GM19372 (cell line): ENCODE measurements around the gene DCAF8.

Source experiments
- ATAC-seq: cut with Tn5 transposase; IDR thresholded peaks from one replicate; pipeline ENCODE4 v1.9.1; 2021; ENCODE audit warnings: mild to moderate bottlenecking, low read depth, moderate library complexity; ENCODE audit not compliant: unreplicated experiment

Gene DCAF8

DNA sequence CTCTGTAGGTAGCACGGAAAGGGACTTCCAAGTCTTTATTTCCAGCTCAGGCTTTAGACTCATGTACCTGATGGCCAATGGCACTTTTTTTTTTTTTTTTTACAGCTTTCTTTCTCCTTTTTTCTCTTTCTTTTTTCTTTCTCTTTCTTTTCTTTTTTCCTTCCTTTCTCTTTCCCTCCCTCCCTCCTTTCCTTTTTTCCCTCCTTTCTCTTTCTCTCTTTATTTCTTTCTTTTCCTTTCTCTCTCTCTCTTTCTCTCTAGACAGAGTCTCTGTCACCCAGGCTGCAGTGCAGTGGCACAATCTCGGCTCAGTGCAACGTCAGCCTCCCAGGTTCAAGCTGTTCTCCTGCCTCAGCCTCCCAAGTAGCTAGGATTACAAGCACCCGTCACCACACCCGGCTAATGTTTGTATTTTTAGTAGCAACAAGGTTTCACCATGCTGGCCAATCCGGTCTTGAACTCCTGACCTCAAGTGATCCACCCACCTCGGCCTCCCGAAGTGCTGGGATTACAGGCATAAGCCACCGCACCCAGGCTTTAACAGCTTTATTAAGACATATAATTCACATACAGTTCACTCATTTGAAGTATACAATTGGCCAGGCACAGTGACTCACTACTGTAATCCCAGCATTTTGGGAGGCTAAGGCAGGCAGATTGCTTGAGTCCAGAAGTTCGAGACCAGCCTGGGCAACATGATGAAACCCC lies 5.1 kb upstream of the DCAF8 start:
- ATAC-seq, result no peak

DNA sequence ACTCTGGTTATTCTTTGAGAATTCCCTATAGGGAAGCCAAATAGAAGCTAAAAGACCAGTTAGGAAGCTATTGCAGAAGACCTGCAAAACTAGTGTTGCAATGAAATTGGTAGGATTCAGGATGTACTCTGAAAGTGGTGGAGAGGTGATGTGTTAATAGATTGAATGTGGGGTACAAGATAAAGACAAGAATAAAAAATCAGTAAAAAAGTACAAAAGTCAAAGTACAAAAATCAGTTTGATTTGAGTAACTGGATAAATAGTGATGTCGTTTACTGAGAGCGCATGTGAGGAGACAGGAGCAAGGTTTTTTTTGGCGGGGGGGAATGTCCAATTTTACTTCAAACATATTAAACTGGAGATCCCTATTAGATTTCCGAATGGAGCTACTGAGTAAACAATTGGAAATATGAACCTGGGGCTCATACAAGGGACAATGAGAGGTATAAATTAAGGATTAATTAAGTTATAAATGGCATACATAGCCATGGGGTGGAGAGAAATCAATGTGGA lies 2.5 kb upstream of the DCAF8 start:
- no peak for ATAC-seq

DNA sequence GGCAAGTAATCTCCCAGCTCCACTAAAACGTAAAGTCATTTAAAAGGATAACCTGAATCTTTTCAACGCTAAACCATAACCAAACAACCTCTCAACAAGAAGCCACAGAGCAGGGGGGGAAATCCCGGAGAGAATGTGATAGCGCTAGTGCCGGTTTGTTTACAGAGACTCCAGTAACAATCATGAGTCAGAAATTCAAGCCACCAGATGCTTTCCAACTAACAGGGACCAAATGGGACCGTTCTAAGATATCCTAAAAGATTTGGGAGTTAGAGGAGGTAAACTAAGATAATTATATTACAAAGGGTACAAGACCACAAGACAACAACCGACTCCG lies 825 bp downstream of the DCAF8 start:
- ATAC-seq, result no peak

DNA sequence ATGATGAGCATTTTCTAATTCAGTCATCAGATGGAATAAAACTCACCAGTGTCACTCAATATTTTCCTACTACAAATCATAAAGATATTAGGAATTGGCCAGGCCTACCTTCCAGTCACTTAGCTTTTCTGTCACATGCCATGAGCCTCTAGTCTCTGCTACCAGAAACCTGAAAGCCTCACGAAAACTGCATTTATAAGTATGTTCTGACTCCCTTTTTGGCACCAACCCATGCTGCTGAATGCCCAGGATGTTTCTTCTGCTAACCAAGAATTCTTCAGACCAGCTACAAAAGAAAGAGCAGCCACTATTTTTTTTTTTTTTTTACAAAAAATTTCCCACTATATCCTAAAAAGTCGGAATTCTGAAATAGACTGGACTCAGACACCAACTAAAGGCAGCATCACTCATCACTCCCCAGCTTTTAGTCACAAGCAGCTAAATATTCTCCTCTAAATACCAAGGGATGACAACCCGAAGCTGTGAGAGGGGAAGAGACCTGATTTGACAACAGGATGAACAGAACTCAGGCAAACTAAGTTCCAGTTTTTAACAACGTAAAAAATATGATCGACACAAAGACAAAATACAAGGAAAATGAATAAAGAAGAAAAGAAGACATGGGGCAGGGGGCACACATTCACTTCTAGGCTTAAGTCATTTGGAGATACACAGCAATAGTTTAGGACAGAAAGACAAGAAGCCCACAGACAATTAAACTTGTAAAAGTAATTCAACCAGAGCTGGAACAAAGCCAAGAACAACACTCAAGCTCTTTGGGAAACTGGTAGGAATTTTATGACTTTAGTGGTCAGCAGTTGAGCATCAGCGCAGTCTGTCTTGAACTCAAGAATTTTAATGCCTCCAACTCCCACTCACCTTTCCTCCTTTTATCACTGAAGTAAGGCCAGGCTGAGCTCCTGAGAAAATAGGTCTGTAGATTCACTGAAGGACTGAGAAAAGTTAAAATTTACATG lies 1.7 kb downstream of the DCAF8 start:
- no peak for ATAC-seq

DNA sequence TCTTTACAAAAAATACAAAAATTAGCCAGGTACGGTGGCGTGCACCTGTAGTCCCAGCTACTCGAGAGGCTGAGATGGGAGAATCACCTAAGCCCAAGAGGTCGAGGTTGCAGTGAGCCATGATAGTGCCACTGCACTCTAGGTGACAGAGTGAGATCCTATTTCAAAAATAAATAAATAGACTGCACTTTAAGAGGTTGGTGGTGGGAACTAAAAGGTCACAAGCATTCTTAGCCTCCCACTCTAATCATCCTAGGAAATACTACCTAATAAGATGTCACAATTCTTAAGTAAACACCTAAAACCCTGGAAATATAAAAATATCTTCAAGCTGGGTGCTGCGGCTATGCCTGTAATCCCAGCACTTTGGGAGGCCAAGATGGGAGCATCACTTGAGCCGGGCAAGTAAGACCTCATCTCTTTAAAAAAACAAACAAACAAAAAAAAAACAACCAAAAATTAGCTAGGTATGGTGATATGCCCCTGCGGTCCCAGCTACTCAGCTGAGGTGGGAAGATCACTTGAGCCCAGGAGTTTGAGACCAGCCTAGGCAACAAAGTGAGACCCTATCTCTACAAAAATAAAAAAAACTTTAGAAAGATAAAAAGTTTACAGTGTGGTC lies 4.1 kb downstream of the DCAF8 start:
- ATAC-seq, result no peak

DNA sequence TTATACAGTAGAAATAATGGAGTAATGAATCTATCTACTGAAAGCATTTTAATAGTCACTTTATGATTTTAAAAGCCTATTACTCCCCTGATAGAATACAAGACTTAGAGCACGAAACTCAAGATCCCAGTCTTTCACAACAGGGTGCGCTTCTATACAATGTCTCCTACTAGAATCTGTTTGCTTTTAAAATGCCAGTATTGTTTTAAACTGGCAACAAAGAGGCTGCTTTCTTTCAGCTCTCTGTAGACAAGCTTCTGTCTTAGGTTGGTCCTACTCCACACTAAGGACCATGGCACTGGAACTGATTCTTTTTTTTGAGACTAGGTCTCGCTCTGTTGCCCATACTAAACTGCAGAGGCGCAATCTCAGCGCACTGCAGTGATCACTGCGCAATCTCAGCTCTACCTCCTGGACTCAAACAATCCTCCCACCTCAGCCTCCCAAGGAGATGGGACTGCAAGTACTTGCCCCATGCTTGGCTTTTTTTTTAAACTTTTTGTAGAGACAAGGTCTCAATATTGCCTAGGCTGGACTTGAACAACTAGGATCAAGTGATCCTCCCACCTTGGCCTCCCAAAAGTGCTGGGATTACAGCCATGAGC lies 4.8 kb downstream of the DCAF8 start:
- no peak for ATAC-seq

DNA sequence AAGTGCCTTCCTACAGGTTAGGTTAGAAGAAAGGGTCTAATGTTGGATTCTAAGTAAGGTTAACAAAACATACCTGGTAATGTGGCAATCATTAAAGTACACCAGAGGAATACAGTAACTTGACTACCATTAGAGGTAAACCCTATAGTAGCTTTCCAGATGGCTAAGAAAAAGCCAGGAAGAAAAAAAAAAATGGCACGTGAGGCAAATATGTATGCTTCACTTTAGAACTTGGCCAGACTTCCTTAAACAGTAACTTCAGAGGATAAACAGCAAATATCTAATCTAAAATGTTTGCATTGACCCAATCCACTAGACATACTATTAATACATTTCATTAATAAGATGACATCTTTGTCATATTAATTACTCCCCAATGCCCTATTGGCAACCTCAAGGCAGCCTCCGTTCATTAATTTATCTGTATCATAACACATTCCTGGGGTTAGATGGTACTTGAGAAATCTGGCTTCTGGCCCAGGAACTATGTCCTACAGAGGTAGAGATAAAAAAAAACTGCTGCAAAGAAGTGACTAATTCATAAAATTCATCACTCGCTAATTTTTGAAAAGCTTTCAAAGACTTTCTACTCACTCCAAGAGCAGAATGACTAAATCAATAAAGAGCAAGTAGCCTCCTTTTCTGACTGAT lies 5.8 kb downstream of the DCAF8 start:
- ATAC-seq, result no peak

DNA sequence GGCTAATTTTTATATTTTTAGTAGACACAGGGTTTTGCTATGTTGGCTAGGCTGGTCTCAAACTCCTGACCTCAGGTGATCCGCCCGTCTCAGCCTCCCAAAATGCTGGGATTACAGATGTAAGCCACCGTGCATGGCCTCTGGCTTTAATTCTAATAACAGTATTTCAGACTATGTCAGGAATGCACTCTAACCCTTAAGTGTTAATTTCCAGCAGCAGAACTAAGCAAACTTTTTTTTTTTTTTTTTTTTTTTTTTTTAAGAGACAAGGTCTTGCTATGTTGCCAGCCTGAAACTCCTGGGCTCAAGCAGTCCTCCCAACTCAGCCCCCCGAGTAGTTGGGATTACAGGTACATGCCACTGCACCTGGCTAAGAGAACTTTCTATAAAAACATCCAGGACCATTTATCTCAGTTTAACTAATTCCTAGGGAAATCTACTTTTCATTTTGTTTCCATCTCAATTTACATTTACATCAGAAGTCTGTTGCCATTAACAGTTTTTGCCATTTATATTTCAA lies 6.5 kb downstream of the DCAF8 start:
- ATAC-seq, result no peak

DNA sequence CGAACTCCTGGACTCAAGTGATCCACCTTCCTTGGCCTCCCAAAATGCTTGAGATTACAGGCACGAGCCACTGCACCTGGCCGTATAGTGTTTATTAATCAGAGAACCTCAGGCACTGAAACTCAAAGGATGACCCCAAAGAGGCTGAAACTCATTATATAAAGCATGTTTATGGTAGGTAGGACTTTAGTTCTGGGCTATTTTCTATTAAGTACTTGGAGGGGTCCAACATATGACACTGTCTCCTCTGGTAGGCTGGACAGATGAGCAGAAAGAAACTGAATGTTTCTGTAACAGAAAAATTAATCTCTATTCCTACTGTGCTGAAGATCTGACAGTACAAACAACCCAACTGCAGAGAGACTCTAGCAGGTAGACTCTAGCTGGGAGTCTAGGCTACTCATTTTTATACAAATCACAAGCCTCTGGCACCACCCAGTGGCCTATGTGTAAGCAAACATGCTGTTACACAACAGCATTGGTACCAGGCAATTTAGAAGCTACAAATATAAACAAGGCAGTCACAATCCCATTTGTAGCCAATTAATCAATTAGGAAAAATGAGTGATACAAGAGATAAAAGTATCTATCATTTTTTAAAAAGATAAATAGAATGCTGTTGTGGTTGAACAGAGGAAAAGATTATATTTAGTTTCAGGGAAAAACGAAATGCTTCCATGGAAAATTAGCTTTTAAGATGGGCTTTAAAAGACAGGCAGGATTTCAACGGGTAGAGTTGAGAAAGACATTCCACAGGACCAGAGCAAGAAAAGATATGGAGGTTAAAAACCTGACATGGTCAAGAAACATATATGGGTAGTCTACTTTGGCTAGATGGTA lies 10.4 kb downstream of the DCAF8 start:
- peak; percentile 68 for ATAC-seq

DNA sequence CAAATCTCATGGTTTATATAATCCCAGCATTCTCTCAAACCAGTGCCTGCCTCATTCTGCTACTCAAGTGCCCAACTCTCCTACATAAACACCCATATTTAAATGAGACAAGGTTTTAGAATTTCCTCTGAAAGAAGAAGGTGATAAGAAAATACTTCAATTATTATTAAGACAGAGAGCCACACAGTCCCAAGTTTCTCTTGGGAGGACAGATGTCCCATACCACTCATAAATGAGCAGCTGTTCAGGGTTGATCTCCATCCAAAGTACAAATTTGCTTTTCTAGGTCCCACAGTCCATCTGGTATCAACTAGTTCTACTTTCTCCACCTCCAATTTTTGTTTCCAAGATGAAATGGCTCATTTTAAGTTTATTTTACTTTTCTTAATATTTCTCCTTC lies 11.3 kb downstream of the DCAF8 start:
- ATAC-seq, result no peak

DNA sequence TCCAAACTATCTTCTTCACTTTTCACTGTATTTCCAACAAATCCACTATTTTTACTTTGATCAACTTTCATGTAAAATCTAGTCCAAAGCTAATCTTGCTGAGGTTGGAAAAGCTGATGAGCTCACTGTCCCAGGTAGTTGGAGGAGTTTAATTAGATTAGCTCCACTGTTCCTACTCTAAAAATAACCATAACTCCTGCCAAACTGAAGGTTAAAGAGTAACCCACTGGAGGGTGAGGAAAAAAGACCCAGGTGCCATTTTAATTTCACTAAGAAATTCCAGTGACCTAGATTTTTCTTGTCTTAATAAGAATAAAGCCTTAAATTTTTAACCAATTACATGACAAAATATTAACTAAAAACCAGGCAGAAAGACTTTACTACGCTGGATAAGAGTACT lies 15.3 kb downstream of the DCAF8 start:
- no peak for ATAC-seq

DNA sequence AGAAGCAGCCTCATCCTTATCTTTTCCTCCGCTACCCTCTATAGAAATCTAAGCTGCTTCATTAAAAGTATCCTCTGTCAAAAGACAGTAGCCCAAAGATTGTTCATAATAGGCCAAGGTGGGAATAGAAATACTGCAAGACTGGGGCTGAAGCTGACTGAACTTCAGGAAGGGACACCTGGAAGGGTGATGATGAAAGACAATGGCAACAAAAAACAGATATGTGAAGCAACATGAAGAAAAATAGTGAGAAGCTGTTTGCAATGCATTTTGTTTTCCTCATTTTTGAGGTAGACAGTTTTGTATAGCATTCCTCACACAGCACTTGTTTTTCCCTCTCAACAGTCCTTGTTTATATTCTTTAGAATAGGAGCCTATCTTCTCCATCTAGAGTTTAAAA lies 16.9 kb downstream of the DCAF8 start:
- no peak for ATAC-seq

DNA sequence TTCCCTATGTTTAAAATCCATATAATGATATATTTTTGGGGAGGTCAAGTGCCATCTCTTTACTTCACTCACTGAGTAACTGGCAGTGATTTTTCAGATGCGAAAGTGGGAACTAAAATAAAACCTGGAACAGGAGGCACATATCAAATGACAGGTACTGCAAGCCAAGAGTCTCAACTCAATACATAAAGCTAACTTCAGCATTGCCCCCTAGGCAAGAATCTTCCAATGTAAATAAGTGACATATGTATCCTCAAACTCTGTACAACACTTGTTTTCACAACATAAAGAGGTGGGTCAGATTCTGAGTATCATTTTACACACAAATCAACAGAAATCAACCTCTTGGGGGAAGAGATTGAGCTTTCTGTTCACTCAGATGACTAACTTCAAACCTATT lies 18.1 kb downstream of the DCAF8 start:
- no peak for ATAC-seq

DNA sequence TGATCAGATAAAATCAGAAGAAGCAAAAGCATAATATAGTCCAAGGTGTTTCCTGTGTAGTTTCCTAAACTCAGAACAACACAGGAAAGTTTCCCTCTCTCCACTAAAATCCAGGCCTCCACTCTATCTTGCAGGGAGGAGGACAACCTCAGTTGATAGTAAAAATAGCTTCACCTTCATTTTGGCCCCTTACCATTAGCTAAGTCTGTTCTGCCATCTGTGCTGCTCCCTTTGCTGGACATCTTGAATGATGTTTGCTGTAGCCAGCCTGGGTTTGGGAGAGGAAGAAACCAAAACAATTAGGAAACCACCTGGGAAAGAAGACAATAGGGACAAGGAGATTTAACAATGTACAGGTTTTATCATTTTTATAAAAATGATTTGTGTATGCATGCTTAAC lies 18.6 kb downstream of the DCAF8 start:
- no peak for ATAC-seq

DNA sequence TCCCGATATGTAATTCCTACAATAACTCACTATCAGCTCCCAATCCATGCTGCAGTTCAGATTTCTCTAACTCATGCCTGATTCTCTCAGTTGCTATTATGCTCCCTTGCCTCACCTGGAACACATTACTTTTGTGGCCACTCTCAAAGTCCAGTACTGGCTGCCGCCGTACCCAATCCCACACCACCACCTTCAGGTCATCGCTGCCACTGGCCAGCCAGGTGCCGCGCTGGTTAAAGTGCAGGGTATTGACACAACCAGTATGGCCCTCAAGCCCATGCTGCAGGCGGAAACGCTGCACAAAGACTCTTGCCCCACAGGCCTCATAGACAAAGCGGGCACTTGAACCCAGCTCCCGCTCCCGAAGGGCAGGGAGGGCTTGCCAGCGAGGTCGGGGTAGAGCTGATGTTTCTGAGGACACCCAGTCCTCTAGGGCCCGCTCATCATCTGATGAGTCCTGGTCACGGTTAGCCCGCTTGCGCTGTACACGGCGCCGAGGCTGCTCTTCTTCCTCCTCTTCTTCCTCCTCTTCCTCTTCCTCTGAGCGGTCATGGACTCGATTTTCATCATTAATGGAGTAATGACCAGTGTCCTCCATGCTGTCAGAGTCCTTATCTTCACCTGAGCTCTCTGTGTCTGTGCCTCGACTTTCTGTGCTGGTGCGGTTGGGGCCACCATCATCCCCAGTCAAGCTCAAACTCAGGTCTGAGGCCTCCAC lies 22.6 kb downstream of the DCAF8 start:
- no peak for ATAC-seq

DNA sequence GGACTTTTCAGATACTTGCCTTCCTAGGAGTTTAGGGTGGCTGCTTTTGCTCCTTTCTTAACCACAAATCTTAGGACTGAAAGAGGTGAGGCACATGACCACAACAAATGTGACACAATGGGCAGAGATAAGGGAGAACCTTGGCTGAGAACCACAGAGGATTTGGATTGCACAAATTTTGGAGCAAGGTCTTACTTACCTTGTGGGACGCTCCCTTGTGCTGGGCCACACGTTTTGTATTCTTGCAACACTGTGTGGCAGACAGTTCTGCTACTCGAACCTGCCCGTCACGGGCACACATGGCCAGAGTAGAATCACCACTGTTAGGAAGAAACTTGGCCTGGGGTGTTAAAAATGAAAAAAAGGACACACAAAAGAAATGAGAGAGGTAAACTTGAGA lies 23.9 kb downstream of the DCAF8 start:
- ATAC-seq, result no peak

DNA sequence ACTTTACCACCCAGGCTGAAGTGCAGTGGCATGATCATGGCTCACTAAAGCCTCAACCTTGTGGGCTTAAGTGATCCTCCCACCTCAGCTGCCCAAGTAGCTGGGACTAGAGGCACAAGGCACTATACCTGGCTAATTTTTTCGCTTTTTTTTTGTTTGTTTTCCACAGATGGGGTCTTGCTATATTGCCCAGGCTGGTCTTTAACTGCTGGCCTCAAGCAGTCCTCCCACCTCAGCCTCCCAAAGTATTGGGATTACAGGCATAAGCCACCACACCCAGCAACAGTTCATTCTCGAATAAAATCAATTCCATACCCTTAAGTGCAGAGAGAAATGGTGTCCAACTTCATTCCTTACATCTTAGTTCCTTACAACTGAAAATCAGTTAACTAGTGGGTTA lies 24.8 kb downstream of the DCAF8 start:
- ATAC-seq, result no peak

DNA sequence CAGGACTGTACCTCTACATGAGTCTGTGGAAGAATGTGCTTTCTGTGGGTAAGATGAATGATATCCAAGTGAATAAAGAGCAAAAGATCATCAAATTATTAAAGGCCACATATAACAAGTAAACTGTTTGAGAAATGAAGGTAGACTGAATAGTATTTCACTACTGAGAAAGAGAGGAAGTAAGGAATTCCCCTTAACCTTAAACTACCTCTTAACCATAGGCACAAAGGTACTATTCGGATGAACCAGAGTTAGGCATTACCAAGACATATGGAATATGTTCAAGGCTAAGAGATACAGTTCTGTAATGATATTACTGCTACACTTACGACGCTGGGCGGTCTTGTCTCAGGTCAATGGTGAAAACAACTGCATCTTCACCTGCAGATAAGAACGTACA lies 25.5 kb downstream of the DCAF8 start:
- ATAC-seq, result no peak

DNA sequence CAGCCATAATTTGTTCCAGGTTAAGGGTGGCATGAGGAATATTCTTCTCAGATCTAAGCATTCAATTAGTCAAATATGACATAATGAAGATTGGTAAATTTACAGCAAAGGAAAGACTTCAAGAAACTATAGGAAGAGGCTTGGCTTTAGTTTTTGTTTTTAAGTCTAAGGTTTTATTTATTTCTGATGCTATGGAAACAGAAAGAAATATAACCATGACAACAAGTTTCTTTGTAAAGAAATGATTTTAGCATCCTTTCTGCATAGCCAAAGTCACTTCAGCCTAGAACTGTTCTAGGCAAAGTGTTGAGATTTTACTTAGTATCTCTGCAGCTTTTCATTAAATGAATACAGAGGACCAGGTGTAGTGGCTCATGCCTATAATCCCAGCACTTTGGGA lies 29.4 kb downstream of the DCAF8 start:
- ATAC-seq, result no peak
